Neural progenitor cell (in vitro differentiated cells): ENCODE results near the gene TAS1R1.

Experiments used
- EZH2 ChIP-seq: fragments of 200-600 bp; sonication (generic); IDR thresholded peaks from 2 replicates; pipeline ENCODE4 v1.6.1; 2017; ENCODE audit warnings: antibody characterized with exemption, mild to moderate bottlenecking, moderate library complexity
- EZH2phosphoT487 ChIP-seq: fragments of 200-600 bp; sonication (generic); IDR thresholded peaks from 2 replicates; pipeline ENCODE4 v1.6.1; 2017; ENCODE audit warnings: antibody characterized with exemption
- TF ChIP-seq, protein P1 (sequence below): fragments of 200-600 bp; sonication (generic); IDR thresholded peaks from 2 replicates; pipeline ENCODE4 v1.5.1; 2017; ENCODE audit warnings: antibody characterized with exemption, mild to moderate bottlenecking

DNA sequence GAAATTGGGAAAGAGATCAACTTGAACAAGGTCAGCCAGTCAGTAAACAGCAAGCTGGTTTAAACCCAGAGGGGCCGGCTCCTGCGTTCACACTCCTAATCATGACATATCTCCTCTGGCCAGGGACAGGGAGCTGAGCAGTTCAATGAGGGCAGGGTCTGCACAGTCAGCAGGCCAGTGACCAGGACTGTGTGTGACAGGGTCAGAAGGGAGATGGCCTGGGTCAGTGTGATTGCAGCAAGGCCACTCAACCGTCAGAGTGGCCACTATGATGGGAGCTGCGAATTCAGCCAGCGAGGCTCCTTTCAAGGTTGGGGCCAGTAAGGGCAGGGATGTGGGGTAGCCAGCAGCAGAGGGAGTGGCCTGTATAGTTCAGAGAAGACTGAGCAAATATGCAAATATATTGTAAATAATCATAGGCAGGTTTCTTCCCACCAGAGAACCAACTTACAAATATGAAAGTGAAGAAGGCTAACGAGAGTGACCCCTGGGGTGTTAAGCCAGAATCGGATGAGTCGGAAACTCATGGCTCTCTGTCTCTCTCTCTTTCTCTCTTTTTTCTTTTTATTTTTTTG, 20.8 kb upstream of the TAS1R1 start:
- TF ChIP-seq, protein P1, sequence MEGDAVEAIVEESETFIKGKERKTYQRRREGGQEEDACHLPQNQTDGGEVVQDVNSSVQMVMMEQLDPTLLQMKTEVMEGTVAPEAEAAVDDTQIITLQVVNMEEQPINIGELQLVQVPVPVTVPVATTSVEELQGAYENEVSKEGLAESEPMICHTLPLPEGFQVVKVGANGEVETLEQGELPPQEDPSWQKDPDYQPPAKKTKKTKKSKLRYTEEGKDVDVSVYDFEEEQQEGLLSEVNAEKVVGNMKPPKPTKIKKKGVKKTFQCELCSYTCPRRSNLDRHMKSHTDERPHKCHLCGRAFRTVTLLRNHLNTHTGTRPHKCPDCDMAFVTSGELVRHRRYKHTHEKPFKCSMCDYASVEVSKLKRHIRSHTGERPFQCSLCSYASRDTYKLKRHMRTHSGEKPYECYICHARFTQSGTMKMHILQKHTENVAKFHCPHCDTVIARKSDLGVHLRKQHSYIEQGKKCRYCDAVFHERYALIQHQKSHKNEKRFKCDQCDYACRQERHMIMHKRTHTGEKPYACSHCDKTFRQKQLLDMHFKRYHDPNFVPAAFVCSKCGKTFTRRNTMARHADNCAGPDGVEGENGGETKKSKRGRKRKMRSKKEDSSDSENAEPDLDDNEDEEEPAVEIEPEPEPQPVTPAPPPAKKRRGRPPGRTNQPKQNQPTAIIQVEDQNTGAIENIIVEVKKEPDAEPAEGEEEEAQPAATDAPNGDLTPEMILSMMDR, result no peak
- no peak for TF ChIP-seq EZH2
- no peak for TF ChIP-seq EZH2phosphoT487
